GM18520 (cell line): ENCODE results near the gene STX7.
"Not testable (repeated sequence)": the region's sequence is repeated elsewhere in the genome, so short reads cannot be mapped to it uniquely, and the experiment has no call there.

Source experiments
- ATAC-seq: cut with Tn5 transposase; IDR thresholded peaks from one replicate; pipeline ENCODE4 v1.9.1; 2021; ENCODE audit not compliant: unreplicated experiment

The STX7 gene, protein sequence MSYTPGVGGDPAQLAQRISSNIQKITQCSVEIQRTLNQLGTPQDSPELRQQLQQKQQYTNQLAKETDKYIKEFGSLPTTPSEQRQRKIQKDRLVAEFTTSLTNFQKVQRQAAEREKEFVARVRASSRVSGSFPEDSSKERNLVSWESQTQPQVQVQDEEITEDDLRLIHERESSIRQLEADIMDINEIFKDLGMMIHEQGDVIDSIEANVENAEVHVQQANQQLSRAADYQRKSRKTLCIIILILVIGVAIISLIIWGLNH

DNA sequence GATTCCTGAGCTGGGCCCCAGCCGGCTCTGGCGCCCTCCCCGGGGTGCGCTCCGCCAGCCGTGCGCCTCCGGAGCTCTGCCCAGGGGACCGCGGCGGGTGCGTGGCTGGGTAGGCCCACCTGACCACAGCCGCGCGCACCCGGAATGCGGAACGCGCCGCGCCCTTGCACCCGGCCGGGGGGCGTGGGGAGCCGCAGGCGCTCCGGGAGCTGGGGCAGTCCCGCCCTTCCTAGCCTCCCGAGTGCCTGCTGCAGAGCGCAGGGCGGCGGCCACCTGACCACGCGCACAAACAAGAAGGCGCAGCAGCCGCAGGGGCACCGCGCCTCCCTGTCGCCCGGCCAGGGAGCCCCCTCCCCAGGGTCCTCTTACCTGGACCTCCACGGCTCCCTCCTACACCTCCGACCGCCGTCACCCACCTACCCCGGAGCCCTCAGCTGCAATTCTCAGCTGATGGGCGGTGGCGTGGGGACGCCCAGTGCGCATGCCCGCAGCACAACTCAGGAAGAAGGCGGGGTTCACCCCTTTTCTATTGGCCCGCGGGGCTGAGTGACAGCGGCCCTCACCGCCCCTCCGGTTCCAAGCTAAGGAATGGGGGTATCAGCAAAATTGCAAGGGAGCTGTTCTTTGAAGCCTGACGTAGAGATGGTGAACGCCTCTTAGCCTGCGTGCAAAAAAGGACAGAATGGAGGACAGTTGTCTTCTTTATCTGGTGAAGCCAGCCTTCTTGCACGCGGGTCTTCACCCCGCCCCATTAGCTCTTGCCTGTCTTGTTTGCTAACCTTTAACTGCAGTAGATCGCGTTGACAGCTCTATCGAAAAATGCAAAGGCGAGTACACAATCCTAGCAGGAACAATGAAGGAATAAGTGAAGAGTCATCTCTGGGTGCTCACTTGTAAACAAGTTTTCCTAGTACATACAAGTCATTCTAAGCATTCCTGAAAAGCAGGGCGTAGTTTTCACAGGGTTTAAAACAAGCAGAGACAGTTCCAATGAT, at the start of gene STX7:
Gene STX7, minus strand, starts transcription at position 479 of the 995 bp plus-strand sequence. CDS start 9,586 bp downstream, outside the sequence.
- peak; percentile 85 for ATAC-seq

DNA sequence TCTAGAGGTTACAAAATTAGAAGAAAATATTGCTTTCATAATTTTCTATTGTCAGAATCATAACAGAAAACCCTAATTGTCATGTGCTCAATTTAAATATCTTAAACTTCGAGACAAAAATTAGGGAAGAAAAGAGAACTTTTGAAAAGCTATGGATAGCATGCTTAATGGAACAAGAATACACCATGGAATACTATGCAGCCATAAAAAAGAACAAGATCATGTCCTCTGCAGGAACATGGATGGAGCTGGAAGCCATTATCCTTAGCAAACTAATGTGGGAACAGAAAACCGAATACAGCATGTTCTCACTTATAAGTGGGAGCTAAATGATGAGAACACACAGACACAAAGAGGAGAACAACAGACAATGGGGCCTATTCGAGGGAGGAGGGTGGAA, 47.2 kb upstream of the STX7 start:
- not testable (repeated sequence) for ATAC-seq

DNA sequence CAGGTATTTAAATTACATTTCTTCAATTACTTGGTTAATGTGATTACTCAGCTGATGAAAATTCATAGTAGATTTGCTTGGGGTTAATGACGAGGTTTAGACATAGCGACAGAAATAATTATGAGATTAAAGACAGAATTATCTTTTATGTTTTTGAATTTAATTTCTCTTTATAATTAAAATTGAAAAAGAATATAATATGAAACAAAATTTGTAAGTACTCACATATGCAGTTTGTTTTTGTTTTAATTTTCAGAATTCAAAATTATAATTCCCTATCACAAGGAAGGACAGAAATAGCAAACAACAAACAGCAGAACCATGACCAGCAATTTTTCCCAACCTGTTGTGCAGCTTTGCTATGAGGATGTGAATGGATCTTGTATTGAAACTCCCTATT, 39.5 kb upstream of the STX7 start, which contains the start of gene TAAR8:
Gene TAAR8, plus strand, starts transcription at position 301 of the 400 bp plus-strand sequence. Its CDS starts 21 bp downstream, at position 322.
- no peak for ATAC-seq

DNA sequence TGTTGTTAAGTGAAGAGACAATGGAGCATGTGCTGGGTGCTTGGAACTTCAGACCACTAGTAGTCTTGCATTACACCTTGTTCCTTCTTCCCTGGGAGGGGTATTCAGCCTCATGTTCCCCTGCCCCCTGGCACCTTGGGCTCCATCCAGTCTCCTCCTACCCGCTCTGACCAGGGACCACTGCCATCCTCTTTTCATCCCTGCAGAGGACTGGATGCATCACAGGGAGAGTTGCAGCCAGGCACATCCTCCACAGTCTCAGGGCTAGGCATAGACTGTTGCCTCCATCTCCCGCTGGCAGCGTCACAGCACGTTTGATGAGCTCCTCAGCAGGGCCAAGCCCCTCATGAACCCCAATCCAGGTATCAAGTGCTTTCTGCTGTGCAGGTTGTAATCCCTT, 38.3 kb upstream of the STX7 start:
- no peak for ATAC-seq

DNA sequence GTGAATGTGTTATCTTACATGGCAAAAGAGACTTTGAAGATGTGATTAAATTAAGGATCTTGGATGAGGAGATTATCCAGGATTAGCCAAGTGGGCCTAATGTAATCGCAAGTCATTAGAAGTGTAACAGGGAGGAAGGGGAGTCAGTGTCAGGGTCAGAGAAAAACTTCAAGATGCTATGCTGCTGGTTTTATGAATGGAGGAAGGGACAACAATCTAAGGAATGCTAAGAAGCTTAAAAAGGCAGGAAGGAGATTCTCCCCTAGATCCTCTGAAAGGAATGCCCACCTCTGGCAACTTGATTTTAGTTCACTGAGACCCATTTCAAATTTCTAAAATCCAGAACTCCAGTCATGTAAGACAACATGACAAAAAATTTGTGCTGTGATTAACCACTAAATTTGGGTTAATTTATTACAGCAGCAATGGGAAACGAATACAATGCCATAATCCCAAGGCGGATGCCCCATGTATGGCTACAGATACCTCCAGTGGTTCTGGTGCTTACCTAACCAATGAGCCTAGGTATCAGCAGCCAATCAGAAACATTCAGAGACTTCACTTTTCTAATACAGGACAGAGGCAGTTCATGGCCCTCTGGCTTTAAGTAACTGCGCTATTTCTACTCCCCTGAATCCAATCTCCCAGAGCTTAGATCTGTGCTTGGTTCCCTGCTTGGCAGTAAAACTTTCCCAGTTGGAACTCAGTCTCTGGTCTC, 36.0 kb upstream of the STX7 start:
- no peak for ATAC-seq

DNA sequence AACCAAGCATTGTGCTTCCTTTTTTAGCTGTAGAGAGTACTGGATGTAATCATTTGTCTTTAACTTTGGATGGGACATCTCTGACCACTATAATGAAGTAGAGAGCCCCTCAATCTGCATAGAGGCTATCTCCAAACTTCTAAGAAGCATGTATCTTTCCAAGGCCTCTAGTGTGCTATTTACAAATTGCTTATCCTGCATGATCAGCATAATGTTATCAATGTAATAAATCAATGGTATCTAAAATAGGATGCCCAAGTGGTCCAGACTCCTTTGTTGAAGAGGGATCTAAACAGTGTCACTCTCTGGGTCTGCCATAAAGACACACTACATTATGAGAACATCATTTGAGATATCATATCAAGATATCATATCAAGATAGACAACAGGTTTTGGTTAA, 31.9 kb upstream of the STX7 start:
- ATAC-seq = no peak

DNA sequence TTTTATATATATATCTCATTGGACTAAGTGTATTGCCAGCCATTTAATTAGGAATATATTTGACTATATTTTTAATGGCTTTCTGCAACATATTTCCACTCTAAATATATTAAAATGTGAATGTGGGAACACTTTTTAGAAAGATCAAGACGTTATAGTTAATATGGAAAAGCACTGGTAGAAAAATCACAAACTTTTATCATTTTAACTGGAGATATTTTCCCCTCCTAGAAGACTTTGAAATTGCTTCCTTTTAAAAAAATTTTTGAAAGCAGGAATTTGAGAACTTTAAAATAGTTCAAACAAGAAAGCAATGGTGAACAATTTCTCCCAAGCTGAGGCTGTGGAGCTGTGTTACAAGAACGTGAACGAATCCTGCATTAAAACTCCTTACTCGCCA, 25.1 kb upstream of the STX7 start, which contains the start of gene TAAR9:
Gene TAAR9, plus strand, starts transcription at position 301 of the 400 bp plus-strand sequence. Its CDS starts 13 bp downstream, at position 314.
- ATAC-seq = no peak

DNA sequence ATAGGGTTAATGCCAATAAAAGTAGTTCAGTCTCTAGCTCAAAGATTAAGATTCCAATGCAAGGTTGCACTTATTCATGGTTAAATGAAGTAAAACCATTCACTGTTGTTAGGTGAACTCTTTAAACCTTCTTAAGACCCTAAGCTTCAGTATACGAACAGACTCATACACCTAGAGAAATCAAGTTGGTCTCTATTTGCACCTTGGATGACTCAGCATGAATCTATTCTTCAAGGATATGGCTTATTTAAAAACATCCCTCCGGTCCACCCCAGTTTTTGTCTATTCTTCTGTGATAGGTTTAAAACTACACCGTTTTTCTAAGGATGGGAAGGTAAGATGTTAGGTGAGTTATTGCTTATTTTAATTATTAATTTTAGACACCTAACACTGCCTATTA, 24.2 kb upstream of the STX7 start:
- ATAC-seq = no peak

DNA sequence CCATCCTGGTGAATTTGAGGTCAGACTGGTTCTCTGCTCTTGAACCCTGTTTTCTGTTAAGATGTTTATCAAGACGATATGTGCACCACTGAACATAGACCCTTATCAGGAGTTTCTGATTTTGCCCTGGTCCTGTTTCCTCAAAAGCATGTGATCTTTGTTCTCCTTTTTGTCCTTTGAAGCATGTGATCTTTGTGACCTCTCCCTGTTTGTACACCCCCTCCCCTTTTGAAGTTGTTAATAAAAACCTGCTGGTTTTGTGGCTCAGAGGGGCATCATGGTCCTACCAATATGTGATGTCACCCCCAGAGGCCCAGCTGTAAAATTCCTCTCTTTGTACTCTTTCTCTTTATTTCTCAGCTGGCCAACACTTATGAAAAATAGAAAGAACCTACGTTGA, 21.6 kb upstream of the STX7 start:
- ATAC-seq = not testable (repeated sequence)

DNA sequence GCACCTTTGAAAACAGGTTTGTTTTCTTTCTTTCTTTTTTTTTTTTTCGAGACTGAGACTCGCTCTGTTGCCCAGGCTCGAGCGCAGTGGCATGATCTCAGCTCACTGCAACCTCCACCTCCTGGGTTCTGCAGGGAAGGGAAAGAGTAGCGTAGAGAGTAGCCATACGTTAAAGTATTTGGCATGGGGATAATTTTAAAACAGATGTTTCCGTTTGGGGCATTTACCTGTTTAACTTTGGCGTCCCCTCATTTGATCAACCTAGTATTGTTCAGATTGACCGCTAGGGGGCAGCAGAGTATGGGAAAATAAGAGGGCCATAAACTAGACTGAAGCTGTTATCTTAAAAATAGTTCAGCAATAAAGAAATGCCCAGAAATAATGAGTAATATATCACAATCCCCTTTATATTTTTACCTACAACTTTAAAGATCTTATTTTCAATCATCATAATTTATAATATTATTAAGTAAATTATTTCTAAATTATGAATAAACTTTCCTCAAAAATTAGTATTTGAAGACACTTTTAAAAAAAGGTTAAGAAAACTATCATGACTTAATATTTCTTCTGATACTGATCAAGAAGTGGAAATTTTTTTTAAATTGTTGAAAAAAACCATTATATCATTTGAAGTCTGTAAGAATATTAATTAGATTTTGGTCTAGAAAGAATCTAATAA, 17.5 kb upstream of the STX7 start:
- peak; percentile 61 for ATAC-seq

DNA sequence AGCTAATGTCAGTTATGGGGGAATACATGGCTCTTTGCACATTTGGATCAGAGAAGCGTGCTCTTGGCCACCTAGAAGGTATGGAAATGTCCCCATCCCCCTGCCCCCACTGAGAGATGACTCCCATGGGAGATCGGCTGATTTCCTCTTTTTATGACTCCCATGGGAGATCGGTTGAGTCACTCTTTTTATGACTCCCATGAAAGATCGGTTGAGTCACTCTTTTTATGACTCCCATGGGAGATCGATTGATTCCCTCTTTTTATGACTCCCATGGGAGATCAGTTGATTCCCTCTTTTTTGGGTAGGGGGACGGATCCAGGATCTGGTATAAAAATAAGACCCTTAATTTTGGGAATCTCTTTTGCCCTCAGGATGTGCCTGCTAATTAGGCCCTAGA, 14.9 kb upstream of the STX7 start:
- ATAC-seq = no peak

DNA sequence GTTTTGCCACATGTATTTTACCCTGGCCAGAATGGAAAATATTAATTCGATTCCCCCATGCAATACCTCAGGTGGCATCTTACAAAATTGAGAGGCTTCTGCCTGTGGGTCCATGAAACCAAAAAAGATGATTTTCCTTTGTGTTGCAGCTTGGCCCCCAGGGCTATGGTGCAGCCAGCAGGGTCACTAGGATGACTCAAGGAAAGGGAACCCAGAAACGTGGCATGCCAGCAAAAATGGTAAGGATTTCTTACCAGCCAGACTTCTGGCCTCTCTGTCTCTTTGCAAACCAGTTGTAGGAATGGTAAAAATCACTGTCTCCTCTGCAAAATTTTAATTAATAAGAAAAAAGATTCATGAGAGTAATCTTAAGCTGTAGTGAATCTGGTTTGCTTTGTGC, 13.5 kb upstream of the STX7 start:
- no peak for ATAC-seq

DNA sequence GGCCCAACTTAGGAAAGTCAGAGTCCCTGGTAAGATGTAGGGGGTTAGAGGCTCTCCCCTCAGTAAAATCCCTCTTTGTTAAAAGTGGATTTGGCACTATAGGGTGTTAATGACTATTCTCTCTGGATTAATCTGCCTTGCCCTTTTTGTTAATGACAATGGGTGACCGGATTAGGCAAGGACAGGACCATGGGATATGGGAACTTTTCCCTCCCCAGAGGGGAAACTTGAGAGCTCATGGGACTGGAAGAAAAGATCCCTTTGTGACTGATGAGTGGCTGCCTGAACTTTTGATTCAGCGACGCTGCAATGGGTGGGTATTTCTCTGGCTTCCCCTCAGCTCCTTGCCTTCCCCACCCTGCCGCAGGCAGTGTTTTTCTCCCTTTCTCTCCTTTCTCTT, 12.9 kb upstream of the STX7 start:
- ATAC-seq = no peak

DNA sequence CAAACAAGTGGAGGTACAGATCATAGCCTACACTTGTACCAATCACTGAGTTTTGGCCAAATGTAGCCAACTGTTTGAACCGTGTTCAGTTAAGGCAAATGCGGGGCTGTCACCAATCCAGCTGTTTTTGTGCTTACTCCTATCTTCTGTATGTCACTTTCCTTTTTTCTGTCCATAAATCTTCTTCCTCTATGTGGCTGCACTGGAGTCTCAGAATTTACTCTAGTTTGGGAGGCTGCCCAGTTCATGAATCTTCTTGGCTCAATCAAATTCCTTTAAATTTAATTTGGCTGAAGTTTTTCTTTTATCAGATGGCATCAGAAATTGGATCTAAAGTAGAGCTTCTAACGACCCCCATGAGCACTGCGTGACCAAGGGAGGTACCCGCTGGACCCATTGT, 11.7 kb upstream of the STX7 start:
- ATAC-seq = no peak

DNA sequence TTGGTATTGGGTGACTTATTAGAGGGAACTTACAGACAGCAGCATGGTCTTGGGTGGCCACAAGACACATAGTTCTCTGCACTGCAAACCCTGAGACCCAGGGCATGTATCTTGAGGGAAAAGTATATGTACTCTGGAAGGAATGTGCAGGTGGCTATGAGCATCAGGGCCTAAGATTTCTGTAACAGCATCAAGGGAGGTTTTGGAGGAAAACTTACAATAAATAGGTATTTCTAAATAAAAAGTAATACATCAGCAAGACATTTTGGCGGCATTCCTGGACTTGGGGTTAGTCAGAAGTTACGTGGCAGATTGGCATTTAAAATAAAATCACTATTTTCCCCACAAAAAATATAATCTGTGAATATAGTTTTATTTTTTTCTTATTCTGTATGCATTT, 8.0 kb upstream of the STX7 start:
- no peak for ATAC-seq

DNA sequence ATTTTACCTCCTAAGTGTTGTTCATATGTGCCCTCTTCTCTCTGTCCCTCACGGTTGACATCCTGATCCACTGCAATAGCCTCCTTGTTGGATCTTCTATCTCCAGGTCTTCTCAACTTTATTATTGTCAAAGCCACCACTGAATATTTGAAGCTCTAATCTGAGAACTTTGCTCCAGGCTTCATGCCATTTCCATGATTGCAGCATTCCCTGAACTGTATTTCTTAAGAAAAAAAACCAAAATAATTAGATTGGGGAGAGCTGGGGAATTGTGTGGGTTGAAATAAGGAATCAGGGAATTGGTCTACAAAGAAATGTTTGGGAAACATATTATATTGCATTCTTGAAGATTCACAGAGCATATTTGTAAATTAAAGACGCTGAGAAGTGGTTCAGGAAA, 2.5 kb upstream of the STX7 start:
- ATAC-seq = no peak

DNA sequence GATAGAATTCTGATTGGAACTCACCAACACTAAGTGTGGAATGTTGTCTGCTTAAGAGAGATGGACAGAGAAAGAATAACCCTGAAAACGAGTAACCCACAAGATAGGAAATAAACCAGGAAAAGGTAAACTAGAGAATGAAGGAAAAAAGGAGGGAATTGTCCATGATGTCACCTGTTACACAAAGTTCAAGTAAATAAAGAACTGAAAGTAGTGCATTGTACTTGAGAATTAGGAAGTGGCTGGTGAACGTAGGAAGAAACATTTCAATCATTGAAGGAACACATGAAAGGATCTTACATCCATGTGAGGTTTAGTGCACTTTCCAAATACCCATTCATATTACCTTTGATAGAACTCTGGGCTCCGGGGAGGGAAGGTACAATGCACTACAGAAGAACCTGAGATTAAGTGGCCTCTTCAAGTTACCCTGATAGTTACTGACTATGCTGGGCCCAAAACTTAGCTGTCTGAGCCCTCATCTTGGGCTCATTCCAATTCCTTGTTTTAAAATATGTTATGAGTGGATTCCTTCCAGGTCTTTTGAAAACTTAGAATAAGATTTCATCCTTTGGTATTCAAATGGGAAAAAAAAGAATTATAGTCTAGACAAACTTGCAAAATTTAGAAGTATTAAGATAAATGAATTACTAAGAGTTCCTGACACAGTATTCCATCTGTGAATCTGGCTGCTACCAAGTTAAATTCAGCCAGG, 1.1 kb upstream of the STX7 start:
- no peak for ATAC-seq

DNA sequence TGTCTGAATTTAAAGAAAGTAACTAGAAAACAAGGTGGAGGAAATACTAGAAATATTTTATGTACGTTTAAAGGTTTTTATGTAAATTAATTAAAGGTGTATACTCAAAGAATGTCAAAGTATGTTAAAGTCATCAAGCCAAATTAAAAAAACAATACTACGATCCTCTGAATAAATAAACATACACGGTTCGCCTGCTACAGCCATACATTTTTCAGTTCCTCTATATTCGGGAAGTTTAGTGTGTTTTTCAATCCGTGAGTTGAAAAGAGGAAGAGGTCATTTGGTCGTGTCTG, 626 bp downstream of the STX7 start:
- no peak for ATAC-seq

DNA sequence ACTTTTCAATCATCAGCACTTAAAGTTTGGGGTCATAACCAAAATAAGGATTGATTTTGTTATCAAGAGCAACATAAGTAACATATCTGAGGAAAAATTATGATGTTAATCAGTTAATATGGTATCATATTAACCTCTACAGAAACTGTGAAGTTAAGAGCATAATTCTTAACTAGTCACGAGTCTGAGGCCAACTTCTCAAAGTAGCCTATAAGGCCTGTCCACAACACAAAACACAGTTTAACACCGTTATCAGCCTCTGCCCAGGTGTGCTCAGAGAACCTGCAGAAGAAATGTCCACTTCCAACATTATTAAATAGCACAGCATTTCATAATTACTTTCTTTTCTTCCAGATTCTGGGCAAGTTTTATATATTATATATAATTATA, 1.1 kb downstream of the STX7 start:
- ATAC-seq = no peak

DNA sequence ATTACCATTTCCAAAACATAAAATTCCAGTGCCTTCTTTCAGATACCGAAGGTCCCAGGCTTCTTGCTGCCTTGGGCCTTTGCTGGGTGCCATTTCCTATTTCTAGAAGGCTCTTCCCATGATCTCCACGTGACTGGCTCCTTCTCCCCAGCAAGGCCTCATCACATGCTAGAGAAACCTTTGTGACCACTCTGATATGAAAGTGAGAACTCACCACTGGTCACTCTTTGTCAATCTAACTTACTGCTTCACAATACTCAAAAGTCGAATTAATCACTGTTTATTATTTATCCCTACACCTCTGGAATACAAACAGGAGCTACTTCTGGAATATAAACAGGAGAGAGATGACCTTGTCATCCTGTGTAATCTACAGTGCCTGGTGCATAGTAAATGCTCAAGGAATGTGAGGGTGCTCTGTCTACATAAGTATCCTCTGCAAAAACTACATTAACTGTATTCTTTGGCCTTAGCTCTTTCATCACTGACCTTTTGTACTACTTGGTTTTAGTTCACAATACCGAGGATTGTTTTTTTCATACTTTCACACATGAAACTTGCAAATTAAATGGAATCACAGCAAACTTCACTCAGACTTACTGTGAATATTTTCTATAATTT, 1.6 kb downstream of the STX7 start:
- ATAC-seq = no peak
